ENCODE data around the gene CD300LG.

The CD300LG gene

DNA sequence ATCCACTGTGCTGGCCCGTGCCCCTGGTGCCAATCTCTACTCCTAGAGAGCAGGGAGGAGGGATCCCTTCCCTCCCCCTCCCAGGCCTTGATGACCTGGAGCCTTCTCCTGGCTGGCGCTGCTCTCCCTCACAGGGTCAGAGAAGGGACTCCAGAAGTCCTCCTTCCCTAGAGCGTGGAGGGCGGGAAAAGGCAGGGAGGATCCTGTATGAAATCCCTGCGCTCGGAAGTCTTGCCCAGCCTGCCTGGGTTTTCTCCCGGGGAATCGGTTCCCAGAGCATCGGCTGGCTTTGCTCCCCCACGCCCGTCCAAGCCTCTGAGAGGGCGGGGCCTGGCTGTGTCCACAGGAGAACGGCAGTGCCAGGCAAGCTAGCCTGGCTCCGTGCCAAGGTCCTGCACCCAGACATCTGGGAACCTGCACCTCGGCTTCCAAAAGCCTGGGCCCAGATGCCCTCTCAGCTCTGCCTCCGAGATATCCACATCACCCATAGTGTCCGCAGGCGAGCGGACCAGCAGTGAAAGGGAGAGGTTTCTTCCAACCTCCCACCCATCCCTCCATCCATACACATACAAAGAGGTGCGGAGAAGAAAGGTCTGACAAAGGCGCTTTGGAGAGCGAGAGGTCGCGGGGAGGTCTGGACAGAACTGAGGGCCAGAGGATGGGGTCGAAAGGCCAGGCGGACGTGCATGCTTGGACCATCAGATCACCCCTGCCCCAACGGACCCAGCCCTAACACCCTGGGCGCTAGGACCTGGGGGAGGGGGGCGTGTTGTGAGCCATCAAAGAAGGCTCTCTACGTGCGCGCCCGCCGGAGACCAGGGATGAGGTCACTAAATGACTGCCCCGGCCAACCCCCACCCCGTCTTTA, 59.2 kb downstream of the CD300LG start:
- no peak for DNase-seq (ENCODE audit: low read depth in 2 of 2, low spot score in 1 of 2)

DNA sequence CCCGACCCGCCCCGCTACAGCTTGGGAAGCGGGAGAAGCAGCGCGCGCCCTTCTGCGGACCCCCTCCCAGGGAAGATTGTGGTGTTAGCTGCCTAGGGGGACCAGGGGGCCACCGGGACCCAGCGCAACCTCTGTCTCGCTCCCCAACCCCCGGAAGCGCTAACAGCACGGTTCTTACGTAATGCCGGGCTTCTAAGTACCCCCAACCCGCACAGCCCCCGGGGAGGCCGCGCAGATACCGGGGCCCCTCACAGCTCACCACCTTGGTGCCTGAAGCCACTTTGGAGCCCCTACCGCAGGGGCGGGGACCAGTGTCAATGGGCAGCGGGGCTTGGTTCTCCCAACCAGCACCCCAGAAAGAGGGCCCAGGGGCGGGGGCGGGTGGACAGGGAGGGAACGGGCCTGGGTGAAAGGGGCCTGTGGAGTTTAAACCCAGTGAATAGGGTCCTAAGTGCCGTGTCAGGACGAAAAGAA, 60.0 kb downstream of the CD300LG start:
- DNase-seq (ENCODE audit: low read depth in 2 of 2, low spot score in 1 of 2): no peak

DNA sequence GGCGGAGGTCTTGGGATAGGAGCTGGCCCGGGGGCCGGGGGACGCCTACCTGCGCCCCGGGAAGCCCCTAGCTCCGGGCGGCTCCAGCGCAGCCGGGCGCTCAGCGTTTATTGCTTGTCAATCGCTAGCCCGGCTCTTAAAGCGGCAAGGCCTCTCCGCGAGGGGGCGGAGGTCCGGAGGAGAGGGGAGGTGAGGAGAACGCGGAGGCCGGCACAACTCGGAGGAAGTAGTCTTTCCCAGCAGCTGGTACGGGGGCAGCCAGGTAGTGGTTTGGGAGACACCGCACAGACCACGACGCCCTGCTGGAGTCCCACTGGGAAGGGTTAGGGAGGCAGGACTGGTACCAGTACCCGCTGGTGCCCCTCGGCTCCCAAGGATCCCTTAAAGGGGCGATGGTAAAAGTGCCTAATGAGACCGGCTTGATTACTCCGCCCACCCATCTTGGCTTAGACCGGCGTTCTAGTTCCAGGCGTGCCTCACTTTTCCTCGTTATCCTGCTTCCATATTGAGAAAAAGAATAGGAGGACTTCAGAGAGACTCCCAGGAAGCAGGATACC, 60.5 kb downstream of the CD300LG start, which contains the start of gene MPP2:
TSS of gene MPP2 (minus strand) at position 112 of the 557 bp plus-strand sequence. CDS start 3,076 bp downstream, outside the sequence.
- peak in 1 of 2 donors; percentile 17 for DNase-seq (ENCODE audit: low read depth in 2 of 2, low spot score in 1 of 2)

DNA sequence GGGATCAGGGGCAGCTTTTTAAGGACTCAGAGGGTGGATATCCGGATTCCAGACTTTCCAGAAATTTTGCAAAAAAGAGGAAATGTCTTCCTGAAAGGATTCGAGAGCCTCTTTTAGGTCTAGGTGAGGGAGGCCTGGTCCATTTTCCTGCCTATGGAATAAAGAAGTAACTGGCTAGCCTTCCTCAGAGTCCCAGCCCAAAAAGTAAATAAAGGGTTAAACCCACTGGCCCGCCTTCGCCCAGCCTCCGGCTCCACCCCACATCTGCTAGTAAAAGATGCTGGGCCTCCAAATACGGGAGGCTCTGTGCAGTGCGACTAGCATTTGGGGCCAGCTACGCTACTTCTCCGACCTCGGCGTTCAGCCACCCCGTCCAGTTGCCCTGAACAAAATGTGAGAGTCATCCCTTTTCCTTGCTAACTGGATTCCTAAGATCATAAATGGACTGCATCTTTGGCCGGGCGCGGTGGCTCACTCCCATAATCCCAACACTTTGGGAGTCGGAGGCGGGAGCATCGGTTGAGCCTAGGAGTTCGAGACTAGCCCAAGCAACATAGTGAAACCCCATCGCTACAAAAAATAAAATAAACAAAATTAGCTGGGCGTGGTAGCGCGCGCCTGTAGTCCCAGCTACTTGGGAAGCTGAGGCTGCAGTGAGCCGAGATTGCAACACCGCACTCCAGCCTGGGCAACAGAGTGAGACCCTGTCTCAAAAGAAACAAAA, 61.2 kb downstream of the CD300LG start:
- no peak for DNase-seq (ENCODE audit: low read depth in 2 of 2, low spot score in 1 of 2)

DNA sequence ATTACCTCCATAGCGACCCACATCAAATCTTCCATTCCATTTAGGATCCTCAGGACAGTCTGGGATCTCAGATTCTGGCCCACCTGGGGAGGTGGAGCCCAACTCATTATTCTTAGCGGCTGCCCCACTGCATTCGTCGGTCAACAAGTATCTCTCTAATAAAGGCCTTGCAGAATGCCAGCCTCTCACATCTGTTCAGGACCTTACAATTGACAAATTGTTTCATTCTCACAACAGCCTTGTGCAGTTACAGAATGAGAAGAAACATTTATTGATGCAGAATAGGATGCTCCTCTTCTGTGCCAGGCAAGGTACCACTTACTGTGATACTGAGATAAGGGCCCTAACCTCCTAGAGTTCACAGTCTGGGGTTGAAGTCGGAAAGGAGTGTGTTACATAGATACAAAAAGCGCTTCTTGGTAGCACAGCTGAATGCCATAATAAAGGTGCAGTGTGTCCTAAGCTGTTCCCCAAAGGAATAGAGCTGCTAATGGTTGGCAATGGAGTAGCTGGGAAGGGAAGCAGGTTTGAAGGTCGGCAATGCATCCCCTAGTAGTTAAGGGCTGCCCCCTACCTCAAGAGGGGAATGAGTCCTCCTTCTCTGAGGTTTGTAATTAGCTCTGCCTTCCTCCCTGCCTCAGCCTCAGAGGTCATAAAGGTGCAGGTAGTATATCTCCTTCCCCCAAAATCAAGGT, 62.7 kb downstream of the CD300LG start:
- no peak for DNase-seq (ENCODE audit: low read depth in 2 of 2, low spot score in 1 of 2)

DNA sequence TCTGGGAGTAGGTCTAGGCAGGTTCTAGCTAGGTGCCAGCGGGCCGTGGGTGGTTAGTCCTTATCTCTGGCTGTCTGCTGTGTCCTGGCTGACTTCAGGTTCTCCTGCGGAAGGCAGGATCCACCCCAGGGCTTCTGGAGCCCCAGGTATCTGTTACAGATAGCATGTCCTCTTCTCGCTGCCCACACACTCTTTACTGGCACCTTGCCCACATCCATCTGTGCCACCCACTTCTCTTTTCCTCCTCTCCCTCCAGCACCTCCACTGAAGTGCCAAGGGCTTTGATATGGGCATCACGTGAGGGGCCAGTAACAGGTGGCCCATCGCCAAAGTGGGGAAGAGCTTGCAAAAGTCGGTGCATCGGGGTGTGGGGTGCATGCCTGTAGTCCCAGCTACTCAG, 64.9 kb downstream of the CD300LG start:
- no peak for DNase-seq (ENCODE audit: low read depth in 2 of 2, low spot score in 1 of 2)

DNA sequence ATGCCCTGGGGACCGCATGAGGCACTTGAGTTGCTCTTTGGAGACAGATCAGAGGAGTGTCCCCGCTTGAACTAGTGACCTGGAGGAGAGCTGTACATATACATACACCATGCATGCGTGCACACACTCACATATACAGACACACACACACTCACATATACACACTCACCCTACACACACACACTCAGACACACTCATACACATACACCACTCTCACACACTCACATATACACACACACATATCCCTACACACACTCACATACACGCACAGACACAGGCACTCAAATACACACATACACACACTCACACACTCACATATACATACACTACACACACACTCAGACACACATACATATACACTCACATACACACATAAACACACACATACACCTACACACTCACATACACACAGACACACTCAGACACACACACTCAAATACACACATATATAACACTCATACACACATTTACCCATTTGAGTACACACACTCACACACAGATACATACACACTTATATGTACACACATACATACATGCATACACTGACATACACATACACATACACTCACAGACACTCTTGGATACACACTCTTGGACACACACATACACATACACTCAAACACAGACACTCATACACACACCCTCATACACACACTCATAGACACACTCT, 65.8 kb downstream of the CD300LG start:
- no peak for DNase-seq (ENCODE audit: low read depth in 2 of 2, low spot score in 1 of 2)

All from stimulated activated CD8-positive, alpha-beta memory T cell treated with anti-CD3 and anti-CD28 coated beads, Interleukin-4, amount 100 ng/mL, for 1 hour (primary cell).